Duodenal mucosa (tissue), 2 donors: ENCODE results near the gene PRDX1.
"Not testable (repeated sequence)": the region's sequence is repeated elsewhere in the genome, so short reads cannot be mapped to it uniquely, and the experiment has no call there.

ENCODE experiments used
- H3K27ac ChIP-seq: one replicate; pipeline ENCODE4 v1.7.0; 2013; ENCODE audit warnings: low read depth, low read length
- H3K27me3 ChIP-seq, 2 donors: one replicate each; pipeline ENCODE4 v1.7.0; 2013; ENCODE audit warnings: low read length in 2 of 2, control low read depth in 1 of 2; ENCODE audit not compliant: insufficient read depth in 2 of 2, control insufficient read depth in 1 of 2
- H3K36me3 ChIP-seq, 2 donors: one replicate each; pipeline ENCODE4 v1.7.0; 2013; ENCODE audit warnings: low read length in 2 of 2, control low read depth in 1 of 2; ENCODE audit not compliant: insufficient read depth in 2 of 2, control insufficient read depth in 1 of 2
- H3K4me1 ChIP-seq, 2 donors: one replicate each; pipeline ENCODE4 v1.7.0; 2013; ENCODE audit warnings: low read length in 2 of 2, control low read depth in 1 of 2; ENCODE audit not compliant: insufficient read depth in 2 of 2, control insufficient read depth in 1 of 2
- H3K4me3 ChIP-seq, 2 donors: one replicate each; pipeline ENCODE4 v1.7.0; 2013; ENCODE audit warnings: low read length in 2 of 2, low read depth in 1 of 2
- H3K9ac ChIP-seq, 2 donors: one replicate each; pipeline ENCODE4 v1.7.0; 2013; ENCODE audit warnings: low read length in 2 of 2, low read depth in 1 of 2
- H3K9me3 ChIP-seq, 2 donors: one replicate each; pipeline ENCODE4 v1.7.0; 2013; ENCODE audit warnings: low read length in 2 of 2, control low read depth in 1 of 2; ENCODE audit not compliant: control insufficient read depth in 1 of 2

Gene PRDX1

GRCh38 chr1:45467353-45467752 lies 54.3 kb downstream of the PRDX1 start:
- not testable (repeated sequence) for H3K9me3 ChIP-seq, H3K9ac ChIP-seq, H3K4me3 ChIP-seq, H3K36me3 ChIP-seq, H3K27me3 ChIP-seq, H3K27ac ChIP-seq, H3K4me1 ChIP-seq

- no peak overlapping the region for H3K4me3 ChIP-seq
- peaks cover 0 to 3% of the 10 kb centered on the region in 2 donors for H3K4me1 ChIP-seq
- no peaks in the 10 kb centered on the region for H3K36me3 ChIP-seq
- no peak overlapping the region for H3K9ac ChIP-seq
- no peaks in the 10 kb centered on the region for H3K27me3 ChIP-seq
- no peaks in the 10 kb centered on the region for H3K9me3 ChIP-seq
- no peak overlapping the region for H3K27ac ChIP-seq
Measured at GRCh38 chr1:45465277-45465676, 56.4 kb downstream of the PRDX1 start.
